ENCODE results near the gene KIR3DL3.
"Not testable (repeated sequence)": the region's sequence is repeated elsewhere in the genome, so short reads cannot be mapped to it uniquely, and the experiment has no call there.

- not testable (repeated sequence) for TF ChIP-seq CTCF, POLR2A (IDR thresholded peaks at IDR 0.05)
These were observed 14.3 kb upstream of the KIR3DL3 start for GRCh38 chr19:54709956-54710355.
